GM18499 (cell line): ENCODE data around the gene ECI2.

ENCODE experiments used
- ATAC-seq: cut with Tn5 transposase; IDR thresholded peaks from one replicate; pipeline ENCODE4 v1.9.1; 2021; ENCODE audit warnings: moderate number of reproducible peaks; ENCODE audit not compliant: insufficient read depth, unreplicated experiment

Gene ECI2, protein sequence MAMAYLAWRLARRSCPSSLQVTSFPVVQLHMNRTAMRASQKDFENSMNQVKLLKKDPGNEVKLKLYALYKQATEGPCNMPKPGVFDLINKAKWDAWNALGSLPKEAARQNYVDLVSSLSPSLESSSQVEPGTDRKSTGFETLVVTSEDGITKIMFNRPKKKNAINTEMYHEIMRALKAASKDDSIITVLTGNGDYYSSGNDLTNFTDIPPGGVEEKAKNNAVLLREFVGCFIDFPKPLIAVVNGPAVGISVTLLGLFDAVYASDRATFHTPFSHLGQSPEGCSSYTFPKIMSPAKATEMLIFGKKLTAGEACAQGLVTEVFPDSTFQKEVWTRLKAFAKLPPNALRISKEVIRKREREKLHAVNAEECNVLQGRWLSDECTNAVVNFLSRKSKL

GRCh38 chr6:4134841-4135664 is at the start of gene ECI2:
Gene ECI2, minus strand, starts transcription at chr6:4135575. Its CDS starts 15 bp downstream, at chr6:4135560.
- ATAC-seq, result no peak

GRCh38 chr6:4180652-4181255 is 45.4 kb upstream of the ECI2 start:
- ATAC-seq, result no peak

DNA sequence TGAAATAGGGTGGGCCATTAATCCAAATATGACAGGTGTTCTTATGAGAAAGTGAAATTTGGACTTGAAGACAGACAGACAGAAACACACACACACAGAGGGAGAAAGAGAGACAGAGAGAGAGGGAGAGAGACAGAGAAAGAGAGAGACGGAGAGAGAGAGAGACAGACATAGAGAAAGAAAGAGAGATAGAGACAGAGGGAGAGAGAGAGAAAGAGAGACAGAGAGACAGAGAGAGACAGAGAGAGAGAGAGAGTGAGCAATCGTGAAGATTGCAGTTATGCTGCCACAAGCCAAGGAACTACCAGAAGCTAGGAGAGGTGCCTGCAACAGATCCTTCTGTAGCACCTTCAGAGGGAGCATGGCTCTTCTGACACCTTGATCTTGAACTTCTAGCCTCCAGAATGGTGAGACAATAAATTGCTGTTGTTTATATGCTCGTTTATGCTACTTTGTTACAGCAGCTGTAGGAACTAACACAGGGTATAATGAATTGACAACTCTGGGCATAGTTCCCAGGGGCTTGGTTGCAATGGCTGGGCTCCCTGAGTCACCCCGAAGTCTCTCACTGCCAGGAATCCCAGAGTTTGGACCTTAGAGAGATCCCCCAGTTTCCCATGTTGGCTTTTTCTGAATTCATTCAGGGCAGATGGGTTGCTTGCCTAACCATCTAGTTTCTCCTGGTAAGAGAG is 44.7 kb upstream of the ECI2 start:
- ATAC-seq, result no peak

DNA sequence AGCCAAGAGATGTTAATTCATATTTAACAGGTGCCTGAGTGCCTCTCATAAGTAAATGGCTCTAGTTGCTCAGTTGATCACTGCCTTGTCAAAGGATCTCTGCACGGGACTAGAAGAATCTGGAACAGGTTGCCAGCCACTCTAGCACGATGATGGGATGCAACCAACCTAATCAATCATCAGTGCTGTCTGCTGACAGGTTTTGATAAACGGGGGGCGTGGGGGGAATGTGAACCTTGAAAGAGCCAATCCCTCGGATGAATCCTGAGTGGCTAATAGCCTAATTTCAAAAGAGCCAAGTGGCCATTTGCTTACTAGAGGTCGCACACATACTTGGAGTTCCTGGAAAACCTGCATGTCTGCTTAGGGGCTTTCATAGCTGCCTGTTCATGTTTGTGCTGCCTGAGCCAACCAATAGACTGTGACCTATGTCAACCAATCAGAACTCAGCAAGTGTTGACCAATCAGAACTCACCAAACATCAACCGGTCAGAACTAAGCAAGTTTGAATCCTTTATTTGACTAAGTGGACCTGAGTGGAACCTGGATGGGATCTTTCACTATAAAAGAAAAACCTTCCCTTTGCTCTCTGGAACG is 43.5 kb upstream of the ECI2 start:
- ATAC-seq, result no peak

DNA sequence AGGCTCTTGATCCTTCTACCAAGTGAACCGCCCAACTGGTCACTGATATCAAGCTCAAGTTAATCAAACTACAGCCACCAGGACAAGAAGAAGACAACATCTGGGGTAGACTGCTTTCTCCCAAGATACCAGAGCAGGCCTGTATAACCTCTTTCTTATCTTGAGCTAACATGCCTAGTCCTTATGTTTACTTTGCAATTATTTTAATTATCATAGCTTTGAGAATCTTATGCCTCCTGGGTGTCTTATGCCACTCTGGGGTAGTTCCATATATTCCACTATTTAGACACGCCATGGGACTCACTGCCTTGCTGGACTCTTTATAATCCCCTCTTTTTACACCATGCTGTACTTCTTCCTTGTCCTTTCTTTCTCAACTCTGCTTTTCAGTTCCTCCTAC is 41.5 kb upstream of the ECI2 start:
- no peak for ATAC-seq

- ATAC-seq, result no peak
Observed at GRCh38 chr6:4174042-4174441, 38.7 kb upstream of the ECI2 start.

GRCh38 chr6:4172368-4172767 is 37.0 kb upstream of the ECI2 start:
- ATAC-seq, result no peak

DNA sequence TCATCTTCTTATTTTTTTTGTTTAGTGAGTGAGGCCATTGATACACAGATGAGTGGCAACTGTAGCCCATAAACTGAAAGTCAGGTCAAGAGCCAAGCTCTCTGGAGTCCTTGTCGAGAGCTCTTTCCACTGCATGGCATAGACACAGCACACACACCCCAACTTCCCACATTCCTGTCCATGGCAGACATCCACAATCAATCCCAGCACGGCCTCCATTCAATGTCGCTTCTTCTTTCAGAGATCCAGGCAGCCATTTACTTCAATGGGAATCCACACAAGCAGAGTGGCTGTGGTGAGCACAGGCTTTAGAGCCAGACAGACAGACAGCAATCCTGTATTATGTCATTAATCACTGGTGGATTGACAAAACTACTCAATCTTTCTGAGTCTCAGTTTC is 34.9 kb upstream of the ECI2 start:
- ATAC-seq, result no peak

DNA sequence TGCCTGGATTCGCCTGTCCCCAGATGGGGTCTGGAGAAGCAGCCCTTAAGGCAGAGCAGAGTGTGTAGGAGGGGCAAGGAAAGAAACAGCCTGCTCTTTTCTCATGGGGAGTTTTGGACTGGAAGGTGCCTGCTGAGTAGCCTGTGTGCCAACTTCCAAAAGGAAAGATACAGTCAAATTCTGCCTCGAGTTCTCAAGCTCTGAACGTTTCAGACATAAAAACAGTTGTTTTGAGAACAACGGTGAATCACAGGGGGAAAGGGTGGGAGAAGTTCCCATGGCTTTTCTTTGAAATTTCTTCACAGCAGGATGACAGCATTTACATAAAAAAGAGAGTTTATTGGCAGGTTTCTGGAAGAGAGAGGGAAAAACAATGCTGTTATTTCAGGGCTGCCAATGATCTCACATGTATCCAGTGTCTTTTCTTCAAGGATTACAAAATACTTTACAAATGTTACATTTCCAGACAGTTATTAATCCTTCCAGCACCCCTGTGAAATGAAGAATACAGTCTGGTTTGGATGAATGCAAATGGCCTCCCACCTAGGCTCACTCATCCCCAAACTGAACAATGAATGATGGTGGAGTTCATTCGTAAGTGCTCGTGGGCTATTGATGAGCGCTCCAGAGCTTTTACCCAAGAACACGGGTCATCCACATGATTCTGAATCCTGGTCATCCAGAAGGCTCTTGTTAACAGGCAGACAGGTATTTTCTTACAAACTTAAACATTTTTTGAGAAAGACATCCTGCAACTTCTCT is 33.8 kb upstream of the ECI2 start:
- ATAC-seq, result no peak

GRCh38 chr6:4167833-4168232 is 32.5 kb upstream of the ECI2 start:
- no peak for ATAC-seq

DNA sequence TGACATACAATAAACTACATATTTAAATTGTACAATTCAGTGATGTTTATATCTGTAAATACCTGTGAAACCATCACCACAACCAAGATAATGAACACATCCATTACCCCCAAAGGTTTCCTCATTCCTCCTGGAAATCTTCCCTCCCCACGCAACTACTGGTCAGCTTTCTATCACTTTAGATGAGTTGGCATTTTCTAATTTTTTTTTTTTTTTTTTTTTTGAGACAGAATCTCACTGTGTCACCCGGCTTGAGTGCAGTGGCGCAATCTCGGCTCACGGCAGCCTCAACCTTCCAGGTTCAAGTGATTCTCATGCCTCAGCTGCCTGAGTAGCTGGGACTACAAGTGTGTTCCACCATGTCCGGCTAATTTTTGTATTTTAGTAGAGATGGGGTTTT is 31.7 kb upstream of the ECI2 start:
- no peak for ATAC-seq

DNA sequence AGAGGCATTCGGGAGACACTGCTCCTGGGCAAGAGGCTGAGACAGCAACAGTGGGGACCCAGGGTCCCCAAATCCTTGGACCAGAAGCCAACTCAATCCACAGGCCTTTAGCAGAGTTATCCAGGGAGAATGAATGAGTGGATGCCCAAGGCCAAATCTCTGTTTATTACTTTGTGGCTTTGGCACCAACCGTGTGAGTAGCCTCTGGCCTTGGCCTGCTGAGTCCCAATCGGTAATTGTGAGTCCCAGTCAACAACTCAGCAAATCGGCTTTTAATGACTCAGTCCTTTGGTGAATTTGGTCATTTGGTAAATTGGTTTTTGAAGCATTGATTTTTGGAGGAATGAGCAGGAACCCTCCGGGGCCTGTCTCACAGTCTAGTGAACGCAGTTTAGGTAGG is 29.1 kb upstream of the ECI2 start:
- ATAC-seq, result no peak

DNA sequence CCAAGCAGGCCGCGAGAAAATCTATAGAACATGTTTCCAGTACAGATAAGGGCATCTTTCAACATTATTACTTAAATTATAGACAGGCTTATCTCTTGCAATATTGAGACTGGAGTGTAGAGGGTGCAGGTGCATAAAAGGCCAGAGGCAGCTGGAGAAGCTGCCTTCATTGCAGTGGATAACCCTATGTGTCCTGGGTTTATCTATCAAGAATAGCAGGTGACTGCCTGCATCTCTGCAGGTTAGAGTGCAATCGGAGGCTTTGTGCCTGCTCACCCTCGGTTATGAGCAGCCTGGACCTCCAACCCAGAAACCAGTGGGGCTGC is 28.7 kb upstream of the ECI2 start:
- no peak for ATAC-seq

GRCh38 chr6:4163408-4164116 is 28.2 kb upstream of the ECI2 start:
- ATAC-seq, result no peak

DNA sequence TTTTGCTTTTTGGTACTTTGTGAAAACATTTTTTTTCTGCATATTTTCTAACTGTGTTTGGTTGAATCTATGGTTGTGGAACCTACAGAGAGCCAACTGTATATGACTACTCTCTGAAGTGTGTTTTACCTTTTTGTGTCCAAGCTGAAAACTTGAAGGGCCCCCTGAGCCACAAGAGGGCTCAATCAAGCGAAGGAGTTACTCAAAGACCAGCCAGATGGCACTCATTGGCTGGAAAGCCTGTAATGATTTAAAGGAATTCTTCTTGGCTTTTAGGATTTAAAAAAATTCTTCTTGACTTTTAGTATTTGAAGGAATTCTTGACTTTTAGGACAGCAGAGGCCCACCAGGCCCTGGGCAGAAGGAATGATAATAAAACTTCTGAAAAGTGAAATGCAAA is 27.0 kb upstream of the ECI2 start:
- no peak for ATAC-seq

GRCh38 chr6:4159491-4159890 is 24.1 kb upstream of the ECI2 start:
- no peak for ATAC-seq

DNA sequence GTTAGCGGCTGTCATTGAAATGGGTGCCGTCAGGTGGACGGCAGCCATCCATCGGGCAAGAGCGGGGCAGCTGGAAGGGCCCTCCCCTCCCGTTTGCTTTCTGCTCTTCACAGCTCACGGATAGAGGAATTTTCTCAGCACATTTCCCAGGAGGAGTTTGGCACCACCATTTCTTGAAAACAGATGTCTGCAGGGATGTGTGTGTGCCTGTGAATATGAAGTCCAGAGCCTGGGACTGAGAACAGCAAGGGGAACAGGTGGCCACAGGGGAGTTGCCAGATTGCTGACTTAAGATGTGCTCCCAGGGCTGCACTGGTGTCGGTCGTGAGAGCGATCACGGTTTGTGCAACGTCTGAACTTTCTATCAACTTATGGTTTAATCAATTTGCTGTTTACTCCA is 22.1 kb upstream of the ECI2 start:
- no peak for ATAC-seq

DNA sequence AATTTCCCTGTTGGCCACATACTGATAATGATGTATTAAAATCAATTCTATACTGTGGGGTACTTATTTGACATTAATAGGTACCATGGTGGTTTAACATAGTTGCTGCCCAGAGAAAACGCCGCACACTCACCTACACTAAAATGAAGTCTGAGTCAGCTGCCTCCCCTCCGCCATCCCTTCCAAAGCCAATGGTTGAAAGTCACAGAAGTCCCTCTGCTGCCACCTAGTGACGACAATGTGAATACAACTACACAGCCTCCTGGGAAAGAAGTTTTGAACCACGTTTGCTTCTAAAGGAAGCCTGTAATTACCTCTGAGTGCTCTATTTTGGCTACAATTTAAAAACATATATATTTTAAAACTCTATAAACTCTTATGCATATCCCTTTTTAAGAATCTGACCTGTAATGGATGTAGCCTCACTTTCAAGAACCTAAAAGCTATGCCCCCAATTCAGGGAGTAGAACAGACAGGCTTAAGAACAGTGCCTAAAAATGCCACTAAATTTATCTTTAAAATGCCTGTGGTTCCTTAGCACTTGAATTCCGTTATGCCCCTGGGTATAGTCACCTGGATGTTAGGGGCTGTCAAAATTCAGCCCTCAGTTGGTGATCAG is 20.6 kb upstream of the ECI2 start:
- ATAC-seq, result no peak

GRCh38 chr6:4153514-4153985 is 18.2 kb upstream of the ECI2 start:
- no peak for ATAC-seq
